Spleen (tissue), 7 donors: ENCODE measurements around the gene KLHDC8B.

Experiments
- POLR2A ChIP-seq, 3 donors: fragments of 450-650 bp; IDR thresholded peaks; one replicate each; pipeline ENCODE4 v1.5.1; 2017; ENCODE audit warnings: antibody characterized with exemption in 3 of 3, mild to moderate bottlenecking in 1 of 3
- TF ChIP-seq, protein P1 (sequence below), 11 experiments: fragments of 200-600 bp in 7 of 11; fragments of 450-650 bp in 4 of 11; sonication (generic) in 4 of 11; IDR thresholded peaks in 8 of 11; conservative IDR thresholded peaks in 3 of 11; 1 replicate in 7 of 11; 2 replicates in 4 of 11; pipeline versions ENCODE4 v1.4.0 to v1.8.0; 2016 to 2021; ENCODE audit warnings: antibody characterized with exemption in 11 of 11, inconsistent platforms in 4 of 11, mild to moderate bottlenecking in 1 of 11
- donor health status: DM: no; HTN: no; CAD: no; lungs with moderate emphysema.
- donor health status: DM: no; HTN: no; CAD: no.
- donor health status: DM: no; HTN: no; CAD: no.

DNA sequence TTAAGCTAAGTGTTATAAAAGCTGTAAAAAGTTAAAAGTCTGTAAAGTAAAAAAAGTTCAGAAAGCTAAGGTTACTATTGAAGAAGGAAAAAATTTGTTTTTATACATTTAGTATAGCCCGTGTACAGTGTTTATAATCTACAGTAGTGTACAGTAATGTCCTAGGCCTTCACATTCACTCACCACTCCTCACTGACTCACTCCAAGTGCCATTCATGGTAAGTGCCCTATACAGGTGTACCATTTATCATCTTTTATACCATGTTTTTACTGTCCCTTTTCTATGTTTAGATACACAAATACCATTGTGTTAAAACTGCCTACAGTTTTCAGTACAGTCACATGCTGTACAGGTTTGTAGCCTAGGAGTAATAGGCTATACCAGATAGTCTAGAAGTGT lies 14.1 kb upstream of the KLHDC8B start:
- TF ChIP-seq, protein P1, sequence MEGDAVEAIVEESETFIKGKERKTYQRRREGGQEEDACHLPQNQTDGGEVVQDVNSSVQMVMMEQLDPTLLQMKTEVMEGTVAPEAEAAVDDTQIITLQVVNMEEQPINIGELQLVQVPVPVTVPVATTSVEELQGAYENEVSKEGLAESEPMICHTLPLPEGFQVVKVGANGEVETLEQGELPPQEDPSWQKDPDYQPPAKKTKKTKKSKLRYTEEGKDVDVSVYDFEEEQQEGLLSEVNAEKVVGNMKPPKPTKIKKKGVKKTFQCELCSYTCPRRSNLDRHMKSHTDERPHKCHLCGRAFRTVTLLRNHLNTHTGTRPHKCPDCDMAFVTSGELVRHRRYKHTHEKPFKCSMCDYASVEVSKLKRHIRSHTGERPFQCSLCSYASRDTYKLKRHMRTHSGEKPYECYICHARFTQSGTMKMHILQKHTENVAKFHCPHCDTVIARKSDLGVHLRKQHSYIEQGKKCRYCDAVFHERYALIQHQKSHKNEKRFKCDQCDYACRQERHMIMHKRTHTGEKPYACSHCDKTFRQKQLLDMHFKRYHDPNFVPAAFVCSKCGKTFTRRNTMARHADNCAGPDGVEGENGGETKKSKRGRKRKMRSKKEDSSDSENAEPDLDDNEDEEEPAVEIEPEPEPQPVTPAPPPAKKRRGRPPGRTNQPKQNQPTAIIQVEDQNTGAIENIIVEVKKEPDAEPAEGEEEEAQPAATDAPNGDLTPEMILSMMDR (IDR thresholded peaks at IDR 0.05 in 8 of 11, conservative IDR thresholded peaks at IDR 0.05 in 3 of 11) = no peak
- TF ChIP-seq POLR2A (IDR thresholded peaks at IDR 0.05) = no peak
